IMR-90 (cell line): ENCODE results near the gene MYORG. TPM values are rescaled to one million over a fixed set of nuclear protein-coding genes. Genes with fewer than 3 reads are reported as not detected.

Source experiments
- ATAC-seq: fragments of 200-7000 bp; cut with Tn5 transposase; 2 replicates; pipeline ENCODE4 v1.9.1; 2020; ENCODE audit warnings: low read depth, mild to moderate bottlenecking, moderate library complexity
- BruUV-seq: library from RNA; stranded (reverse); fragments of 400-500 nt; replicated peaks from 2 replicates; lab custom pipeline; 2021; lab: Mats Ljungman, UMichigan
- CTCF ChIA-PET: fragments of 300-600 bp; formaldehyde crosslinking; extraction: SDS; loops from one replicate; lab custom pipeline; 2021; ENCODE audit warnings: antibody characterized with exemption; lab: Yijun Ruan, JAX
- POLR2A ChIA-PET: fragments of 300-600 bp; sonication (Branson Sonifier 250); formaldehyde crosslinking; loops from one replicate; lab custom pipeline; 2022; ENCODE audit warnings: antibody characterized with exemption; ENCODE audit not compliant: unreplicated experiment; lab: Charles Lee
- DNase-seq: peaks from one replicate; pipeline ENCODE4 v3.0.0; 2013
- H2AFZ ChIP-seq: replicated peaks from 2 replicates; pipeline ENCODE3; 2013; ENCODE audit warnings: low read length, mild to moderate bottlenecking; ENCODE audit not compliant: poor library complexity
- H2AK5ac ChIP-seq: 2 replicates; pipeline ENCODE4 v1.6.1; 2013; ENCODE audit warnings: low read depth, low read length, inconsistent platforms
- H2AK9ac ChIP-seq: replicated peaks from 2 replicates; pipeline ENCODE3; 2013; ENCODE audit warnings: mild to moderate bottlenecking, low read depth, low read length, moderate library complexity; ENCODE audit not compliant: poor library complexity
- H2BK120ac ChIP-seq: 2 replicates; pipeline ENCODE4 v1.6.1; 2013; ENCODE audit warnings: low read depth, low read length, inconsistent platforms
- H2BK15ac ChIP-seq: 3 replicates; pipeline ENCODE4 v1.6.1; 2013; ENCODE audit warnings: low read depth, low read length, inconsistent platforms
- H2BK20ac ChIP-seq: 2 replicates; pipeline ENCODE4 v1.6.1; 2013; ENCODE audit warnings: low read depth, mild to moderate bottlenecking, inconsistent platforms, low read length, moderate library complexity
- H2BK5ac ChIP-seq: 2 replicates; pipeline ENCODE4 v1.6.1; 2013; ENCODE audit warnings: mild to moderate bottlenecking, low read depth, low read length, inconsistent platforms; ENCODE audit not compliant: poor library complexity, severe bottlenecking
- H3K14ac ChIP-seq: replicated peaks from 2 replicates; pipeline ENCODE4 v1.6.1; 2013; ENCODE audit warnings: low read depth, low read length, inconsistent platforms
- H3K18ac ChIP-seq: 2 replicates; pipeline ENCODE4 v1.6.1; 2013; ENCODE audit warnings: low read depth, low read length, control low read depth
- H3K23ac ChIP-seq: 2 replicates; pipeline ENCODE4 v1.6.1; 2013; ENCODE audit warnings: low read depth, low read length, inconsistent platforms
- H3K27ac ChIP-seq: 2 replicates; pipeline ENCODE4 v1.5.1; 2013; ENCODE audit warnings: mild to moderate bottlenecking, control low read depth, low read length; ENCODE audit not compliant: insufficient read depth
- H3K27me3 ChIP-seq: 2 replicates; pipeline ENCODE4 v1.6.1; 2013; ENCODE audit warnings: low read length; ENCODE audit not compliant: control insufficient read depth, insufficient read depth
- H3K36me3 ChIP-seq: 2 replicates; pipeline ENCODE4 v1.6.1; 2013; ENCODE audit warnings: low read length, mixed read lengths; ENCODE audit not compliant: control insufficient read depth, insufficient read depth
- H3K4ac ChIP-seq: 2 replicates; pipeline ENCODE4 v1.6.1; 2013; ENCODE audit warnings: low read depth, low read length, inconsistent platforms
- H3K4me1 ChIP-seq: 2 replicates; pipeline ENCODE4 v1.6.1; 2013; ENCODE audit warnings: low read length, mixed read lengths; ENCODE audit not compliant: control insufficient read depth, insufficient read depth
- H3K4me2 ChIP-seq: 2 replicates; pipeline ENCODE4 v1.6.1; 2013; ENCODE audit warnings: low read depth, mild to moderate bottlenecking, control low read depth, low read length, moderate library complexity
- H3K4me3 ChIP-seq: 2 replicates; pipeline ENCODE4 v1.5.1; 2013; ENCODE audit warnings: low read depth, mild to moderate bottlenecking, control low read depth, low read length, moderate library complexity; ENCODE audit not compliant: insufficient read depth
- H3K56ac ChIP-seq: 2 replicates; pipeline ENCODE4 v1.6.1; 2013; ENCODE audit warnings: low read length, inconsistent platforms; ENCODE audit not compliant: insufficient read depth; ENCODE audit errors: extremely low read depth
- H3K79me1 ChIP-seq, 2 experiments: 2 replicates each; pipeline ENCODE4 v1.6.1; 2013; ENCODE audit warnings: low read length in 2 of 2, inconsistent platforms in 1 of 2, low read depth in 1 of 2
- H3K9ac ChIP-seq: 2 replicates; pipeline ENCODE4 v1.6.1; 2013; ENCODE audit warnings: low read depth, low read length, control low read depth
- H3K9me1 ChIP-seq: 2 replicates; pipeline ENCODE4 v1.6.1; 2013; ENCODE audit warnings: low read length, inconsistent platforms; ENCODE audit not compliant: insufficient read depth
- H3K9me3 ChIP-seq: 2 replicates; pipeline ENCODE4 v1.6.1; 2013; ENCODE audit warnings: low read length; ENCODE audit not compliant: control insufficient read depth, insufficient read depth
- H4K20me1 ChIP-seq: 2 replicates; pipeline ENCODE4 v1.6.1; 2013; ENCODE audit warnings: low read length, inconsistent platforms; ENCODE audit not compliant: insufficient read depth
- H4K5ac ChIP-seq: 2 replicates; pipeline ENCODE4 v1.6.1; 2013; ENCODE audit warnings: mild to moderate bottlenecking, low read depth, low read length, control low read depth
- H4K8ac ChIP-seq, 2 experiments: 2 replicates each; pipeline ENCODE4 v1.6.1; 2013; ENCODE audit warnings: low read depth in 2 of 2, low read length in 2 of 2, control low read depth in 1 of 2, inconsistent platforms in 1 of 2
- H4K91ac ChIP-seq: 2 replicates; pipeline ENCODE4 v1.6.1; 2013; ENCODE audit warnings: low read depth, low read length, inconsistent platforms; ENCODE audit not compliant: insufficient read depth
- BHLHE40 ChIP-seq: fragments of 150-350 bp; IDR thresholded peaks from 2 replicates; pipeline ENCODE4 v1.6.1; 2016; ENCODE audit warnings: mild to moderate bottlenecking, low read depth, low read length
- CEBPB ChIP-seq: IDR thresholded peaks from 2 replicates; pipeline ENCODE4 v1.6.1; 2012; ENCODE audit warnings: low read depth, low read length, improper control_type of control experiment
- CHD1 ChIP-seq: IDR thresholded peaks from 2 replicates; pipeline ENCODE4 v1.6.1; 2012; ENCODE audit warnings: low read depth, low read length, improper control_type of control experiment
- CTCF ChIP-seq: conservative IDR thresholded peaks from 2 replicates; pipeline ENCODE4 v1.5.1; 2012; ENCODE audit warnings: mild to moderate bottlenecking, low read depth, low read length, improper control_type of control experiment
- ELK1 ChIP-seq: fragments of 150-350 bp; IDR thresholded peaks from 2 replicates; pipeline ENCODE4 v1.6.1; 2016; ENCODE audit warnings: low read depth, mild to moderate bottlenecking, low read length, moderate library complexity, borderline replicate concordance
- FOS ChIP-seq: fragments of 150-350 bp; IDR thresholded peaks from 2 replicates; pipeline ENCODE4 v1.6.1; 2016; ENCODE audit warnings: low read depth, low read length
- MAFK ChIP-seq: IDR thresholded peaks from 2 replicates; pipeline ENCODE4 v1.6.1; 2012; ENCODE audit warnings: low read depth, low read length, improper control_type of control experiment
- MAZ ChIP-seq: IDR thresholded peaks from 2 replicates; pipeline ENCODE4 v1.6.1; 2012; ENCODE audit warnings: low read depth, mild to moderate bottlenecking, low read length, improper control_type of control experiment, moderate library complexity, borderline replicate concordance
- MXI1 ChIP-seq: IDR thresholded peaks from 2 replicates; pipeline ENCODE4 v1.6.1; 2012; ENCODE audit warnings: low read depth, mild to moderate bottlenecking, low read length, moderate library complexity, borderline replicate concordance
- NFE2L2 ChIP-seq: fragments of 150-350 bp; IDR thresholded peaks from 2 replicates; pipeline ENCODE4 v1.6.1; 2016; ENCODE audit warnings: low read depth, mild to moderate bottlenecking, low read length
- POLR2A ChIP-seq: IDR thresholded peaks from 2 replicates; pipeline ENCODE4 v1.6.1; 2012; ENCODE audit warnings: mild to moderate bottlenecking, low read depth, low read length
- RAD21 ChIP-seq: IDR thresholded peaks from 2 replicates; pipeline ENCODE4 v1.6.1; 2012; ENCODE audit warnings: low read length, improper control_type of control experiment
- RCOR1 ChIP-seq: IDR thresholded peaks from 2 replicates; pipeline ENCODE4 v1.6.1; 2012; ENCODE audit warnings: mild to moderate bottlenecking, low read length, improper control_type of control experiment; ENCODE audit not compliant: insufficient replicate concordance
- RFX5 ChIP-seq: IDR thresholded peaks from 2 replicates; pipeline ENCODE4 v1.8.0; 2012; ENCODE audit warnings: low read depth, mild to moderate bottlenecking, low read length, moderate library complexity
- SMC3 ChIP-seq: fragments of 150-350 bp; IDR thresholded peaks from 2 replicates; pipeline ENCODE4 v1.6.1; 2016; ENCODE audit warnings: low read depth, mild to moderate bottlenecking, antibody characterized with exemption, low read length, moderate library complexity
- USF2 ChIP-seq: fragments of 150-350 bp; IDR thresholded peaks from 2 replicates; pipeline ENCODE4 v1.6.1; 2017; ENCODE audit warnings: mild to moderate bottlenecking, antibody characterized with exemption, low read length, low read depth
- WGBS, 2 experiments: methylation state at CpG; one replicate each; pipeline versions ENCODE4 v1.1.5 to v1.1.7; 2013; ENCODE audit warnings: missing lambda C conversion rate in 2 of 2; ENCODE audit not compliant: insufficient read length in 1 of 2; ENCODE audit errors: extremely low coverage in 2 of 2; 5-methylcytosine and 5-hydroxymethylcytosine counted together
- dilution Hi-C: fragments of 300-500 bp; cut with HindIII; formaldehyde crosslinking; loops from one replicate; pipeline ENCODE4 v1.14.3; 2018; ENCODE audit warnings: low sequenced_read_pairs; ENCODE audit not compliant: unreplicated experiment
- in situ Hi-C: fragments of 300-500 bp; cut with MboI; formaldehyde crosslinking; loops from 3 replicates; pipeline ENCODE4 v1.14.3; 2019; ENCODE audit warnings: low sequenced_read_pairs, inconsistent platforms, mixed read lengths
- intact Hi-C: fragments of 100-400 bp; cut with micrococcal nuclease; formaldehyde crosslinking; loops from 2 replicates; pipeline ENCODE4 v1.10.0; 2022
- polyA plus RNA-seq, 3 experiments: library from polyadenylated mRNA; depleted of rRNA; stranded (reverse); fragments of >200 nt; gene quantifications; 2 replicates each; pipeline ENCODE4 v1.2.3, GENCODE V29; 2012; ENCODE audit warnings: low replicate concordance in 1 of 3
- total RNA-seq: library from RNA; depleted of rRNA; stranded (reverse); fragments of >200 nt; gene quantifications from 2 replicates; pipeline ENCODE4 v1.2.3, GENCODE V29; 2012

The MYORG gene
- total and polyA plus RNA-seq, 2 of the 4 experiments (the other 2 are of a cell fraction) = 0.36 to 0.60 TPM

- Histone ChIP-seq H4K20me1 (peaks cover 8% of the 10 kb centered on the region), H2AK9ac (no peak overlapping the region), H3K4me2 (no peak overlapping the region), H3K9me1 (0 out of 2 replicates have a peak, but pooled peaks cover 3% of the 10 kb centered on the region), H3K4ac (no peak overlapping the region), H2BK20ac (no peak overlapping the region), H3K4me1 (no peaks in the 10 kb centered on the region), H4K8ac (no peak overlapping the region), H3K9me3 (no peaks in the 10 kb centered on the region), H3K23ac (no peak overlapping the region), H2BK5ac (no peak overlapping the region), H2BK15ac (no peak overlapping the region), H3K27me3 (no peaks in the 10 kb centered on the region), H3K4me3 (no peak overlapping the region), H4K5ac (no peak overlapping the region), H4K91ac (no peak overlapping the region), H3K27ac (no peak overlapping the region), H3K9ac (no peak overlapping the region), H3K79me1 (no peaks in the 10 kb centered on the region), H2BK120ac (no peak overlapping the region), H3K36me3 (peaks cover 50% of the 10 kb centered on the region), H3K56ac (no peak overlapping the region), H2AFZ (no peak overlapping the region), H3K18ac (no peak overlapping the region), H2AK5ac (no peak overlapping the region), H3K14ac (no peak overlapping the region)
- WGBS, 2 experiments = no CpG with 5 or more reads among the region's 1 CpG
- in situ Hi-C loops (no loop called here), dilution Hi-C loops (no loop called here), intact Hi-C loops (no loop called here)
- BruUV-seq = no TSS peak
- TF ChIP-seq BHLHE40 = no peak
- TF ChIP-seq CEBPB = no peak
- TF ChIP-seq RFX5 = no peak
- TF ChIP-seq SMC3 = no peak
- TF ChIP-seq MAZ = no peak
- no peak for TF ChIP-seq MXI1
- no peak for TF ChIP-seq FOS
- no peak for TF ChIP-seq CHD1
- TF ChIP-seq ELK1 = no peak
- no peak for TF ChIP-seq NFE2L2
- no peak for TF ChIP-seq RAD21
- TF ChIP-seq POLR2A = no peak
- no peak for TF ChIP-seq CTCF
- TF ChIP-seq USF2 = no peak
- TF ChIP-seq MAFK = no peak
- no peak for TF ChIP-seq RCOR1
- POLR2A ChIA-PET = no interaction called here
- CTCF ChIA-PET = no interaction called here
- DNase-seq (no peak), ATAC-seq (no peak)
These were observed 22.2 kb upstream of the MYORG start for GRCh38 chr9:34398875-34399274.
